GM21723 (cell line): Measurements from ENCODE around the gene PPP2R2C.

ENCODE experiments used
- ATAC-seq: cut with Tn5 transposase; IDR thresholded peaks from one replicate; pipeline ENCODE4 v1.9.1; 2021; ENCODE audit warnings: mild to moderate bottlenecking, moderate library complexity; ENCODE audit not compliant: unreplicated experiment

PPP2R2C gene

DNA sequence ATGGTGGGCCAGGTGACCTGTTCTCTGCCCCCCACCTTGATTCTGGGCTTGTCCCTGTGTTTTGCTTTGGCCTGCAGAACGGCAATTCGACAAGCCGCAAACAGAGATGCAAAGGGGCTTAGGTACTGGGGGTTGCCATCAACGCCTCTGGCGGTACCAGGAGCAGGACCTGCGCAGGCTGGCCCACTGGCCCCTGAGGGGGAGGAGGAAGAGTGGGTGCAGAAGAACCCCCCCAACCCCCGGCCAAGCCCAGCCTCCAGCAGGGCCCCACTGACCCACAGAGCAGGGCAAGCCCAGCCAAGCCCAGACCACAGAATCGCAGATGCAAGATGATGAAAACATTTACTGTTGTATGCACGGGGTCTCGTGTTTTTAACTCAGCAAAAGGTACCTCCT, 89.4 kb downstream of the PPP2R2C start:
- ATAC-seq = no peak

DNA sequence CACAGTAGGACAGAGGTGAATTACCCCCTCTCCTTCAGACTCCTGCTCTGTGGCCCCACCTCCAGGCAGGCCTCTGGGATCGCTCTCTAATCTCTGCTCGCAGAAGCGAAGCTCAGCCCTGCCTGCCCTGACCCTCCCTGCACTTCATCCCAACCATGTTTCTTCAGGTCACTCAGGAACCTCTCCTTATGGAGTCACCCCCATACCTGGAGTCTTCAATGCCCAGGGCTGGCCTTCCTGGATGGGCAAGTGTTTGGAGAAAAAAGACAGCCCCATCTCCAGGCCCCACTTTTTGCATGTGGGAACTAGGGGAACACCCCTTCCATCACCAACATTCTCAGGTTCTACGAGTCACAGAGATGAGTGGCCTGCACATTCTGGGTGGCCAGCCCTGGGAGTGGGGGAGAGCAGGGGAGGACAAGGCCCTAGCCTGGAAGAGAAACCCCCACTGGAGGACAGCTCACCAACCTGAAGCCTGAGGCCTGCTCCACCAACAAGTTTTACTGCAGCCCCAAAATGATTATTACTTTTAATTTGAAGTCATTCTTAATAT, 90.8 kb downstream of the PPP2R2C start:
- no peak for ATAC-seq

DNA sequence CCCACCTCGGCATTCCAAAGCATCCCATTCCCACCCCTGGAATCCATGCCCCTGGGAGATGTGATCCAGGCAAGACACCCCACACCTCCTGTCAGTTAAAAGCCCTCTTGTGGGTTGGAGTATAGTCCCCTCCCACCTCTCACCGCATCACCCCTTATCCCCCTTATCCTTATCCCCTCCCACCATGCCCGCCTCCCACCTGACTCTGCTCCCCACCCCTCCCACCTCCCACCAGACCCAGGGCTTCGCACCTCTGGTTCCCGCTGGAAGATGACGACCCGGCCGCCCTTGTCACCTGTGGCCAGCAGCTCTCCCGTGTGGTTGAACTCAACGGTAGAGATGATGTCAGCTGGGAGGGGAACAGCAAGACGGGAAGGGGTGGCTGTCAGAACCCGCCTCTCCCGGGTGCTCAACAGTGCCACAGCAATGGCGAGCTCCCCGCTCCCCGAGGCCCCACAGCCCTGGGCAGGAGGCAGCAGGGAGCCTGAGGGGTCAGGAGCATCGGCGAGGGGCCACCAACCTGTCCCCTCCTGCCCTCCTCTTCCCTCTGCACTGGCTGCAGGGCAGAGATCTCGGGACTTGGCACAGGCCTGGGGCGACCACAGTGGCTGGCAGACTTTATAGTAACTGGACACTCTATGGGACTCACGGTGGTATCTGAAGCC, 91.5 kb downstream of the PPP2R2C start:
- ATAC-seq = no peak

- no peak for ATAC-seq
Observed at GRCh38 chr4:6379767-6380745, 92.4 kb downstream of the PPP2R2C start.

- no peak for ATAC-seq
Observed at GRCh38 chr4:6378493-6379445, 93.6 kb downstream of the PPP2R2C start.

GRCh38 chr4:6377626-6378492, 94.6 kb downstream of the PPP2R2C start:
- ATAC-seq = no peak

- no peak for ATAC-seq
Observed at GRCh38 chr4:6375620-6376295, 96.7 kb downstream of the PPP2R2C start.

DNA sequence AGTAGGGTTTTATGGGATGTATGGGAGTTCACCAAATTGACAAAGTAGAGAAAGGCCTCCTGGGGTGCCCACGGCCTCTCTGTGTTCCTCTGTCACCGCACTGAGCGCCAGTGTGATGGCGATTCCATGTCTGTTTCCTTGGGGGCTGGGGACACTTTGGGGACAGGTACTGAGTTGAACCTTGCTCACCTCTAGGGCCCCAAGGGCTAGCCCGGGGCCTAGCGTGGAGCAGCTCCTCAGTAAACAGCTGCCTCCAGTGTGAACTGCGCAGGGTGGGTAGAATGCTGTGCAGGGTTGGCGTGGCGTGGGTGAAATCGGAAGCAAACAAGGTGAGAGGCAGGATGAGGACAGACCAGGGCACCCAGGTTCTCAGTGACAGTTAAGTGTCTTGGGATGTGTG, 97.8 kb downstream of the PPP2R2C start:
- ATAC-seq = no peak

GRCh38 chr4:6373541-6374410, 98.6 kb downstream of the PPP2R2C start:
- no peak for ATAC-seq

- peak; percentile 68 for ATAC-seq
Observed at GRCh38 chr4:6372649-6373525, 99.5 kb downstream of the PPP2R2C start.

GRCh38 chr4:6371812-6372211, 100.6 kb downstream of the PPP2R2C start:
- no peak for ATAC-seq

- no peak for ATAC-seq
Observed at GRCh38 chr4:6371271-6371670, 101.1 kb downstream of the PPP2R2C start.

DNA sequence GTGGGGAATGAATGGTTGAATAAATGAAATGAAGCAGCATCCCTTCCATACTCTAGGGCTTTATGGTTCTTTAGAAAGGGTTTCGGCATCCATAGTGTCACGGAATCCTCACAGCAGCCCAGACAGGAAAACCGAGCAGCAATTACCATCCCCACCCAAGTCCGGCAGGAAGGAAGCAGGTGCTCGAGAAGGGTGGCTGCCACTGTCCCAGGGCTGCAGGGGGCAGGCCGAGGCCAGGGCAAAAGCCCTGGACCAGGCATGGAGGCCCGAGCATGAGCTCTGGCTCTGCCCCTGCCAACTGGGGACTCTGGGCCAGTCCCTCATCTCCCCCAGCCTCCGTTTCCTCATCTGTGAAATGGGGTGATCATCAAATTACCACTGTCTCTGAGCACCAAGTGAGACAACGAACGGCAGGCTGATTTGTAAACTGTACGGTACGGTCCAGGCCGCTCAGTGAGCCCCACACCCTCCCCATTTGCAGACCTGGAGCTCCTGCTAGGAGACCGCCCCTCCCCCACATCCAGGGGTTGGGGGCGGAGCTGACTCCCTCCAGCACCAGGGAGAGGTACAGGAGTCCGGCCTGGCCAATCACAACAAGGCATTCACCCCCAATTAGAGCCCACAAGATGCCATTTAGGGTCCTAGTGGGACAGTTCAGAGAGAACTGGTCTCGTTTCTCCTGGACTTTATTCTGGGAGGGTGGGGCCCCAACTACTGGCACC, 102.3 kb downstream of the PPP2R2C start:
- ATAC-seq = no peak

GRCh38 chr4:6369511-6369910, 102.9 kb downstream of the PPP2R2C start:
- ATAC-seq = no peak

DNA sequence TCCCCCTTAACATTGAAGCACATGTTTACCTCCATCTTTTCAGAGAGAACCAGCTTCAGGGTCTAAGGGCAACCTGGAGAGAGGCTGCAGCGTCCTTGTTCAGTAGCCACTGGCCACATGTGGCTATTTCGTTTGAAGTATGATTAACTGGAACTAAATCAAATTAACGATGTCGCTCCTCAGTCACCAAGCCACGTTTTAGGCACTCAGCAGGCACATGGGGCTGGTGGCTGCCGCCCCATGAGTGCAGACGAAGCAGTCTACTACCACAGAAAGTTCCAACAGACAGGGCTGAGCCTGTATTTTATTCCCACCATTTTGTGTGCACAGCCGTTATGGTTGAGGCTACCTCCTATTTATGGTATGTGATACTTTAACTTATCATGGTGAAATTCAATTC, 103.4 kb downstream of the PPP2R2C start:
- no peak for ATAC-seq

GRCh38 chr4:6368601-6369000, 103.8 kb downstream of the PPP2R2C start:
- ATAC-seq = no peak

DNA sequence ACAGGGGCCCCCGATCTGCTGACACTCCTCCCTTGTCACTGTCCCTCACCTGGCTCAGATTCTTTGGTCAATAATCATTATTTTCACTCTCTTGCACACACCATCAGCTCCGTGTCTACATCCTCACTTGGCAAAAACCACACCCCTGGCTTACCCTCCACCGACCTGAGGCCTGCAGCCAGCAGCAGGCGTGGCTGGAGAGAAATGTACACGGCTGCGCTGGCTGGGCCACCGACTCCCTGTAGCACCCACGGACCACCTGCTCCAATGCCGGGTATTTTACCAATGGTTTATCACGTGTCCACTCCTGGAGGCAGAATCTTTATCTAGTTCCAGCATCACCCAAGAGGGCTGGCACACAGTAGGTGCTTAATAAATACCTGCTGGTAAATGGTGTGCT, 104.3 kb downstream of the PPP2R2C start:
- no peak for ATAC-seq
